ENCODE measurements around the gene F13A1. TPM values are rescaled to one million over a fixed set of nuclear protein-coding genes. Genes with fewer than 3 reads are reported as not detected.
A peak's percentile ranks its signal among the peaks of the same experiment; 100 is the strongest.

Gene F13A1
- total RNA-seq, 2 donors from 2014 or later = 122 to 371 TPM

DNA sequence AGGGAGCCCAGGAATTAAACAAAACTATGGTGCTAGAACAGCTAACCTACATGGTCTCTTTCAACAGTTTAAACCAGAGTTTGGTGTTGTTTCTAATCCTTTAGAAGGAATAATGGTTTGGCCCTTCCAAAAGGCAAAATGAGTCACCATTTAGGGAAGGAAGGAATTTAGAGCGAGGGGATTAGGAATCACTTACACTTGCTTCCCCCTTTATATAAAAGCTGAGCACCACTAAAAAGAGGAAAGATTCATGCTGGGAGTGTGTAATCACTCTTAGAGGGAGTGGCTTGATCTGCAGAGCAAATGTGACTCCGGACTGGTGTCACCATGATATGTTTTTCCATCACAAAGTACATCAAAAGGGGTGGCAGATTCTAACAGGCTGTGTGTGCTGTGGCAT lies 63.6 kb downstream of the F13A1 start:
- intact Hi-C loops (cut with DNase I) = no loop called here
- DNase-seq (no peak), ATAC-seq (peak in 1 of 2 donors; percentile 36)

DNA sequence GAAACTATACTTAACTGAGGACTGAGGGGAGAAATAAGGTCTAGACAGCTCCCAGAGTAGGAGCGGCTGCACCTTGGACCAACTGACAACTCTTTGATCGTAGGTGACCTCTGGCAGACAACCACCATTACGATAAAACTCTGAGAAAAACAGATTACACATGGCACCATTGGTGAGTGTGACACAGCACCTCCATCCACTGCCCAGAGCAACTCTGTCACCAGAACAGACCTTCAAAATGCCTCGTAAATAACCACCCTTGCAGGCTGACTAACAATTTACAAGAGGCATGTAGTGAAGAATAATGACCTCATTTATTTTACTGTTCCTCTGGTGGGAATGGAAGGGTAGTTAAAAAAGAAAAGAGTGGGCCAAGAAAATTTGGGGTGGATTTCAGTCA lies 64.2 kb downstream of the F13A1 start:
- no peak for DNase-seq
- no peak for ATAC-seq
- intact Hi-C loops (cut with DNase I) = no loop called here

DNA sequence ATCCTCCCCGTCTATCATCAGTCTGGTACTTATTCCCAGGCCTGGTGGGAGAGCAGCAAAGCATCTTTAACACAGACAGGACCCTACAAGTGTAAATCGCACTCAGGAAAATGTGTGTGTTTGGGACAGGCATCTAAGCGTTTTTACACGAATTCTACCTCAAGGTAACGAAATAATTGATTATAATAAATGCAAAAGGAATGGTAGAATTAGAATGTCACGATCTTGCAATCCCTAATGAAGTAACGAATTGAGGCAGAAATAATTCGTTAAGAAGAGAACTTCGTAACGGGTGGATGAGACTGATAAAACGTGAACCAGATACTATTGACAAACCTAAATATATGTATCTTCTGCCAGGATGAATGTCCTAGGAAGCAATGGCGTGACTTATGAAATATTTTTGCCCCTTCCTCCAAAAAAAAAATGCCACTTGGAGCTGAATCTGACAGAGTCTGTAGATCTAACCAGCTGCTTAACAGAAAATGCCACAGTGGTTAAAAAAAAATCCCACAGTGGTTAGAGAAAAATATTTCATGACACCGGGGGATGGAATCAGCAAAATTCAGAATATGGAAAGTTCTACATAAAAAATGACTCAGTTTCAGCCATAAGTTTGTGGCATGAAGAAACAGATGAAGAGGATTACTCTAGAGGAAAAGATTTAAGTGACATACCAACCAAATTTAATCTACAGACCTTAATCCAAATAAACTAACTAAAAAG lies 68.7 kb downstream of the F13A1 start:
- no peak for DNase-seq
- ATAC-seq = no peak
- intact Hi-C loops (cut with DNase I) = no loop called here

DNA sequence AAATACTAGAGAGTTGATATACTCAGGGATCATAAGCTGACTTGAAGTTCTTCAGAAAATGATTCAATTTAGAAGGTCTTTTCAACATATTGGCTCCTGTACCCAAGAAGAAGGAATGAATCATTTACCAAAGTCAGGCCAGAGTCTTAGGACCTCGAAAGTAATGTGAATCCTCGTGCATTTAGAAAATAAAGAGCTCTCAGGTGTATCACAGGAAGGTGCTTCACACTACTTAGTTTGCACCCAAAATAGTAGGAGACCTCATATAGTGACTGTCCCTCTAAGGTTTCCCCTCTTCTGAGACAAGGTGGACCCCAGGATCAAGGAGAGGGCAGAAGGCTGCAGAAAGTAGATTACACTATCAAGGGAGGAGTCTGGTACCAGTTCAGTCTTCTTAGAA lies 71.8 kb downstream of the F13A1 start:
- intact Hi-C loops (cut with DNase I) = no loop called here
- ATAC-seq (no peak), DNase-seq (no peak)

DNA sequence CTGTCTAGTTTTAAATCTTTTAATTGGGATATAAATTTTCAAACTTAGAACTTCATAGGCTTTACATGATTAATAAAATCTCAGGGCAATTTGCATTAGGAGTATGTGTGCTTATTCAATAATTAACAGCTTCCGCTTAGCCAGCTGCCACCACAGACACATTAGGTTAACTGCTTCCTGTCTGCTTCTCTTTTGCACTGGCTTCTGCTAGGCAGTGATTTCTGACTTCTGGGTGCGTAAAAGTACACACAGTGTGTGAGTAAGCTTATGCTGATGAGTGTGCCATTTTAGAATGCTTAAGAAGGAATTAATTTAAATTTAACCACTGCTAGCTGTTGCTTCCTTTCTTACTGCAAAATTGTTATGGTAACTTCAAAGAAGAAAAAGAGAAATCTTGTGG lies 73.9 kb downstream of the F13A1 start:
- no peak for ATAC-seq
- intact Hi-C loops (cut with DNase I) = no loop called here
- DNase-seq = no peak

DNA sequence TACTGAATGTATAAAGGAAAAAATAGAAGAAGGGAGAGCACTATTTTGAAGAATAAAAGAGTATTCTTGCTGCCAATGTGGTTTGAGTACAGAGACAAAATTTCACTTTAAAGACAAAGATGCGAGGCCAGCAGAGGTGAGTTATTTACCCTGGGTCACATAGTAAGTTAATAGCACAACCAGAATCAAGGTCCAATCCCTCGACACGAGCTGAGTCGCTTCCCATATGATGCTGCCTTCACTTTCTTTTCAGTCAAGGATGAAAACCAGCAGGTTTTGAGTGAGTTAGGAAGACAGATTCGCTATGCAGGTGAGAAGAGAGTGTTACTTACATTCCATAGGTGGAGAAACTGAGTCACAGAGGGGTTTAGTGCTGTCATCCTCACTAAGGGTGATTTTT lies 75.8 kb downstream of the F13A1 start:
- ATAC-seq = no peak
- DNase-seq = no peak
- intact Hi-C loops (cut with DNase I) = no loop called here

DNA sequence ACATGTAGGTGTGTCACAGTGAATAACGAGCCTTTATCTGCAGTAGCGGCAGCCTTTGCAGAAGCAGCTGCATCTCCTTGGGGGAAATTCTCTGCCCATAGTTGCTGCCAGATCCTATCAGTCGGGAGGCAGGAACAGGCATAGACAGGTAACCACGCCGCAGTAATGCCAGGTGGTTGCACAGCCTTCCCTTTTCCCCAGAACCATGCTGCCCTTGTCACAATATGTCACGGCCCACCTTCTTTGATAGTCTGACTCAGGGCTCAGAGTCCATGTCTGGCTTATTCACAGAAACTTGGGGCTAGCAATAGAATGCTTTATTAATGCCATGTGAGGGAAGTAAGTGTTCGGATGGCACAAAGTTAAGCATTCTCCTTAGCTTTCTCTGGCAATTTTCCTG lies 76.6 kb downstream of the F13A1 start:
- no peak for ATAC-seq
- intact Hi-C loops (cut with DNase I) = no loop called here
- no peak for DNase-seq

DNA sequence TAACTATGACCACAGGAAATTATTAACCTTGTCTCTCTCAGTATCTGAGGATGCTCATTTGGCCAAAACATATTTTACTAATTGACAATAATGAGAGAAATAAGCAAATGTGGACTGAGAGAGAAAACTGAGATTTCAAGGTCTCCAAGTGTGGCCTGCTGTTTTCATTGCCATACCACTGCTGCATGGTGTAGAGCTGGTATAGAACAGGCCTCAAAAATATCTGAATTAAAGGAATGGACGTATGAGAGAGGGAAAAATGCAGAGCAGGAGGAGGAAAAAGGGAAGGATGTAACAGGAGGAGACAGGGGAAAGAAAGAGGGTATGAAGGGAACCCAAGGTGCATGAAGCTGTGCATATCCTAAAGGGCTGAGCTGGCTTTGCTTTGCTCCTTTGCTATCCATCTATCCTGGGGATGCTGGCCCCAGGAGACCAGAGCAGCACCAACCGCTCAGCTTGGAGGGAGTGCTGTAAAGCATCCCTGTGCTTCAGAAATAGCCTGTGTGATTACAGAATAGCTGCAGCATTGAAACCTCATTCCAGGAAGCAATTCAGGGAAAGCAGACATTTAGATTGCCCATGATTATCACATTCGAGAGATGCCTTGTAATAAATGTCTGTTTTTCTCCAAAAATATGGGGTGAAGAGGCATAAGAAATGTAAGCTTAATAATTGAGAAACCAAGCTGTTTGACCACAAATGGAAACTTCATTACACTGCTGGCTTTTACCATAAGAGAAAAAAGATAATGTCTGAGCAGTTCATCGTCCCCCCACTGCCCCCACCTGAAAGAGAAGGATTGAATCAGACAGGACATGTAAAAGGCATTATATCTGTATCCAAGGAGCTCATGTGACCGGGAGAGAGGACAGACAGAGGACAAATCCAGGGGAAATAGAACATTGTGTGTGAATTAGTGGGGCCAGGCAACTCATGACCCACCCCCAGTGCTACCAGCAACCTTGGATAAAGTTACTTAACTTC lies 80.6 kb downstream of the F13A1 start:
- ATAC-seq (no peak), DNase-seq (no peak)
- intact Hi-C loops (cut with DNase I) = no loop called here

DNA sequence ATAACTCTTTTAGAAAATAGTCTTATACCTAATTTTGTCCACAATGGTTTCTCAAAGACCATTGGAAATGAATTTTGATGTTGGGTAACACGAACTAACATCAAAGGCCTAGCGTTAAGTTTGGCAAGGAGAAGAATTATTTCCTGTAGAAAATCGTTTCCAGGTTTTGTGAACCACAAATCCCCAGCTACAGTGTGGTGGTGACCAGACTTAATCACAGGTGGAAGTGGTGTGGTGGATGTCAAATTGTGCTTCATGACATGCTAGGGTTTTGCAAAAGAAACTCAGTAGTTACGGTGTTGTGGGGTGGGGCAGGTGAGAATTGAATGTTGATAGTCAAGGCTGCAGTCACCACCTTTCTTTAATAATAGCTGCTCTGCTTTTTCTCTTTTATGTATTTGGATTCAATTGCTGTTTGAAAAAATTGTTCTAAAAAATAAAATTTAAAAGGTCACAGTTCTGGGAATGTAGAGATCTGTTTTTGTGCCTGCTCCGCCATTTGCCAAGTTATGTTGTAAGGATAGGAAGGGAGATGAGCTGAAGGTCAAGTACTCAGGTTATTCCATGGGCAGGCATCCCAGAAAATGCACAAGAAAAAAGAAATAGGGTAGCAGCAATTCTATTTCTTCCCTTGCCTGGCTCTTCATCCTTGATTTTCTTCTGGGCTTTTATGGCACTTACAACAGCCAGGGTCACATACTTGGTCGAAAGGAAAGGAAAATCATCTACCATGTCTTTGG lies 83.6 kb downstream of the F13A1 start:
- intact Hi-C loops (cut with DNase I) = no loop called here
- ATAC-seq = no peak
- no peak for DNase-seq

DNA sequence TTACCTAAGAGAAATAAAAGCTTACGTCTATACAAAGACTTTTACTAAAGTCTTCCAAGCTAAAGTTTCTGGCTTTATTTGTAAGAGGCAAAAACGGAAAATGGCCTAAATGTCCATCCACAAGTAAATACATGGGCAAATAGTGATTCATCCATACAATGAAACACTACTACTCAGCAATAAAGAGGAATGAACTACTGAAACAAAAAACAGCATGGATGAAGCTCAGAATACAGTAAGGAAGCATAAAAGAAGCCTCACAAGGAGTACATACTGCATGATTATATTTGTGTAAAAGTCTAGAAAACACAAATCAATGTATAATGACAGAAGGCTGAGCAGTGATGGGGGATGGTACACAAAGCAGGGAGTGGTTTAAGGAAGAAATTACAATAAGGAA lies 84.7 kb downstream of the F13A1 start:
- intact Hi-C loops (cut with DNase I) = no loop called here
- no peak for ATAC-seq
- no peak for DNase-seq

DNA sequence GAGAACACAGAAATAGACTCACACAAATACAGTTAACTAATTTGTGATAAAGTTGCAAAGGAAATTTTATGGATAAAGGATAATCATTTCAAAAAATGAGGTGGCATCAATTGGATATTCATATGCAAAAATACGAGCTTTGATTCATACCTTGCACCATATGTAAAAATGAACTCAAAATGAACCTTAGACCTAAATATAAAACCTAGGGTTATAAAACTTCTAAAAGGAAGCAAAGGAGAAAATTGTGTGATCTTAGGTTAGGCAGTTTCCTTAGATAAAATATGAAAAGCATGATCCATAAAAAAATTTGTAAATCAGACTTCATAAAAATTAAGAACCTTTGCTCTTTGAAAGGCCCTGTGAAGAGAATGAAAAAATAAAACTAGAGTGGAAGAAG lies 85.5 kb downstream of the F13A1 start:
- DNase-seq = no peak
- intact Hi-C loops (cut with DNase I) = no loop called here
- no peak for ATAC-seq

DNA sequence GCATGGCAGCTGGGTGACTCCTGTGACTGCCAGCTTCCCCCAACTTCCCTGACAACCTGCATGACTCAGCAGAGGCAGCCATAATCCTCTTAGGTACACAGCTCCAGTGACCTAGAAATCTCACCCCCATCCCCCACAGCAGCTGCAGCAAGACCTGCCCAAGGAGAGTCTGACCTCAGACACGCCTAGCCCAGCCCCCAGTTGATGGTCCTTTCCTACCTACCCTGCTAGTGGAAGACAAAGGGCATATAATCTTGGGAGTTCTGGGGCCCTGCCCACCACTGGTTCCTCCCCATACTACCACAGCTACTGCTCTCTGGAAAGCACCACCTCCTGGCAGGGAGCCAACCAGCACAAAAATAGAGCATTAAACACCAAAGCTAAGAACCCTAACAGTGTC lies 90.2 kb downstream of the F13A1 start:
- ATAC-seq (no peak), DNase-seq (no peak)
- intact Hi-C loops (cut with DNase I) = no loop called here

DNA sequence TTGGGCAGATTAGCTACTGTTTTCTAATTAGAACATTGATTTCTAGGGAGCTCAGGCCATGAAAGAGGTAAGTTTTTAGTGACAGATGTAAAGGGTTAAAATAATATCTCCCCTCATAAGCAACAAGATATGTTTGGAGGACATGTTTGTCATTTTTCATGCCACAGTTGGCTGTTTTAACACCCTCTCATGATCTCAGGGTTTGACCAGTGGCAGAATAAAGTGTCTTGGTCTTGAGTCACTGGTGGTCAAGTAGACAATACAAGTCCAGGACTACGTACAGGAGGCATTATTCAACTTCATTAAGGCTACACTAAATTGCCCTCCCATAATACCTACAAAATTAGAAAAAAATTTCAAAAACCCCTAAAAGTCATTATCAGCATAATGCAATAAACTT lies 92.6 kb downstream of the F13A1 start:
- ATAC-seq = no peak
- DNase-seq = no peak
- intact Hi-C loops (cut with DNase I) = no loop called here

DNA sequence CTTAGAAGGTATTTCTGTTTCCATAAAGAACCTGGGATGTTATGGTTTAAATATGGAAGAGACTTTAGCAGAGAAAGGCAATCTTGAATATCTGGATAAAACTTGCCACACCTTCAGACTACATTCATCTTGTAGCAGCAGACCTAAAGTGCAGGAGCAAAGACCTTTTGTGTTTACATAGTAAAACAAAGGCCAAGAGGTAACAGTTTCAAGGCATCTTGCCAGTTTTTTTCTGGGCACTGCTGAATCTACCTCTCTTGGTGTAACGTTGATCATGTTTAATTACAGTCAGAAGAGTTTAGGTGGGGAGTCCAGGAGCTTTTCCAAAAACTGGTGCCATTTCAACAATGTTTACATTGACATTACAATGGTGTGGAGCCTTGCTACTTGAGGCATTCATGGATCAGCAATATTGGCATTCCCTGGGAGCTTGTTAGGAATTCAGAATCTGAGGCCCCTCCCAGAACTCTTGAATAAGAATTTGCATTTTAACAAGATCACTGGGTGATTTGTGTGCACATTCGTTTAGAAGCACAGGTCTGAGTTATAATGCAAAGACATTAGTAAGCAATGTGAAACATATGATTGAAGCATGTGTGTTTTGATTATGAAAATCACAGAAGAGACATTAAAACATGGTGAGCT lies 94.5 kb downstream of the F13A1 start:
- no peak for DNase-seq
- ATAC-seq = no peak
- intact Hi-C loops (cut with DNase I) = no loop called here

DNA sequence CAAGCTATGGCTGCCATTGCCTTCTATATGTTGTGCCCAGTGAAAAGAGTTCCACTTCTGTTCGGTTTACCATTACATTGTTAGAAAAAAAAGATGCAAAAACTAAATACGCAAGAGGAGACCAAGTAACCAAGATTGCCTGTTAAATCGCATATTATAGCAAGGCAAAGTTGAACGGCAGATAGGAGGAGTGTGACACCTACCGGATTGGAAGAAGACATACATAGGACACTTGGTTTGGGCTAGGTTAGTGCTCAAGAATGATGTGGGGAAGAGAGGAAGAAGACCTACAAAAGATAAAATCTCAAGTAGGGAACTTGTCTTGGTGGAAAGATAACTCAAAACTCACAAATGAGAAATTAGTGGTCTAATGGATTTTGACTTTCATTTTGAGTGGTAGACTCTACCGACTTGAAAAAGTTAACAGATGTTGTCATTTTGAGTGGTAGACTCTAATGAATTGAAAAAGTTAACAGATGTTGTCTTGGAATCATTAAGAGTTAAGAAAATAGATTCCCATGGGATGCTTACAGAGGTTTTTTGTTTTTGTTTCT lies 95.5 kb downstream of the F13A1 start:
- intact Hi-C loops (cut with DNase I) = no loop called here
- DNase-seq (no peak), ATAC-seq (no peak)

DNA sequence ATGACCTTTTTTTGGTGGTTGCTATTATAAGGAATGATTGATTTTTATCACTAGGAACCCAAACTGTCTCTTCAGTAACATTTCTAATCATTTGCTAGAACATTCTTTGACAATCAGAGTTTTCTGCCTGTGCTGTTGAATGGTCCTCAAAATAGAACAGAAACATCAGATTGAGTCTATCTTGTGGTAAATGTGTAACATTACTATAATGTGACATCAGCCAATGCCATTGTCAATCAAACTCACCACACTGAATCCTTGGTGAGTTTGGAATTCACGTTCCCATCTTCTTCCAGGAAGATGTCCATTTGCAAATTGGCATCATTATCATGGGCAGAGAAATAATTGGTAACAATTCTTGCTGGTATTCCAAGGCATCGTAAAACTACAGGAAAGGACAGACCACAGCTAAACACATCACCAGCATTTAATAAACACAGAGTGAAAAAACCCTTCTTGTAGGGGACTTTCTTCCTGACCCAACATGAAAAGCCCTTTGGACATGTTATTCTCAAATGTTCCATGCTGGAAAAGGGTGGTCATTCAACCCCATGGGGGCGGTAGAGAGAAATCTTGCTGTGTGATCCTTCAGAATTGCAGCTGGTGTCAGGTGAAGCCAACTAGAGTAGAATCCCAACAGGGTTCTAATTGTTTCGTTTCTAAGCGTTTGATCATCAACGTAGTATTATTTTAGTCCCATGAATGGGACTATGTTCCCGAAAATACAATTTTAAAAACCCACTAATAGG lies 98.5 kb downstream of the F13A1 start:
- DNase-seq = no peak
- intact Hi-C loops (cut with DNase I) = no loop called here
- no peak for ATAC-seq

DNA sequence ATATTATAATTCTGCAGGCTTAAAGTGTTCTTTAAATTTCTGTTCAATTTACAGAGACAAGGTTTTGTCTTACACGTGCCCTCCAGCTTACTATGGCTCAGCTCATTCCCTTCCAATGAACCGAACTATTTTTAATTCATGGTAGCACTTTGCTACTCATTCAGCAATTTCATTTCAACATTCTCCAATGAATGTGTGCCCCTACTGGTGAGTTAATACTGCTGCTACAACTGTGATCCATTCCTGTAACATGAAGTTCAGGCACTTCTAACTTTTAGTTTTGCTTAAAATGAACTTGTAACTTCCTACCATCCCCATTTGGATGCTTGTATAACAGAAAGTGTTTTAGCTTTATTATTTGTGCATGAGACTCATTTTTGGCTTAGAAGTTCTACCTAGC lies 99.7 kb downstream of the F13A1 start:
- intact Hi-C loops (cut with DNase I) = no loop called here

DNA sequence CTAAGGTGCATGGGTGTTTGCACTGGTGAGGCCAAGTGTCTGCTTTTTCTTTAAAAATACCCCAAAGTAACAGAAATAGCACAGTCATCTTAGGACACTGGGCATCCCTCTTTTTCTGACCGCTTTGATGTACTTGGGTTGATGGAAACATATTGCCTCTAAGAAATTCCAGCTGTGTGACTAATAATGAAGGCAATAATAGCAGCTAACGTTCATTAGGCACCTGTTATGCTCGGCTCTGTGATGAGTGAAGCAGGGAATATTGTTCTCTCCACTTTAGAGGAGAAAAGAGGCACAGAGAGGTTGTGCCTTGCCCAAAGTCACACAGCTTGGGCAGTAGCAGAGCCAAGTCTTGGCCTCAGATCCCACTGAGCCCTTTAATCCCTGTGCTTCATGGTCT lies 100.7 kb downstream of the F13A1 start:
- intact Hi-C loops (cut with DNase I) = no loop called here
- ATAC-seq = no peak

More for the DNA sequence above, 99.7 kb downstream of the F13A1 start:
- ATAC-seq (no peak), DNase-seq (no peak)

DNA sequence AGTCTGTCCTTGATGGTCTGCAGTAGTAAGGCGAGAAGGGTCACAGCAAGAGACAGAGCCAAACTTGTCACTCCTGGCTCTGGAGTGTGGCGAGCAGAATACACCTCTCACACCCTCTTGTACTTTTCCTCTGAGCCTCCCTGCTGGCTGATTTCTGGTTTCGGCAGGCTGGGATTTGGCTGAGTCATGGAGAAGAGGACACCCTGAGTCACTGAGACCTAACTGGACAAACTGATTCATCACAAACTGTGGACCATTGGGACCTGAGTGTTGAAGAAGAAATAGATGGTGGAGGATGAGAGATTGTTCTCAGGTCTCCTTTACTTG lies 101.7 kb downstream of the F13A1 start:
- intact Hi-C loops (cut with DNase I) = no loop called here
- DNase-seq (no peak), ATAC-seq (peak; percentile 61 to 85)

More for the DNA sequence above, 100.7 kb downstream of the F13A1 start:
- DNase-seq = no peak

All from left cardiac atrium (tissue), 4 donors.